GM18498 (cell line): ENCODE measurements around the gene TFCP2L1.
A peak's percentile ranks its signal among the peaks of the same experiment; 100 is the strongest.
"Not testable (repeated sequence)": the region's sequence is repeated elsewhere in the genome, so short reads cannot be mapped to it uniquely, and the experiment has no call there.

Source experiments
- ATAC-seq: cut with Tn5 transposase; IDR thresholded peaks from one replicate; pipeline ENCODE4 v1.9.1; 2021; ENCODE audit warnings: mild to moderate bottlenecking, moderate library complexity; ENCODE audit not compliant: unreplicated experiment

TFCP2L1 gene

DNA sequence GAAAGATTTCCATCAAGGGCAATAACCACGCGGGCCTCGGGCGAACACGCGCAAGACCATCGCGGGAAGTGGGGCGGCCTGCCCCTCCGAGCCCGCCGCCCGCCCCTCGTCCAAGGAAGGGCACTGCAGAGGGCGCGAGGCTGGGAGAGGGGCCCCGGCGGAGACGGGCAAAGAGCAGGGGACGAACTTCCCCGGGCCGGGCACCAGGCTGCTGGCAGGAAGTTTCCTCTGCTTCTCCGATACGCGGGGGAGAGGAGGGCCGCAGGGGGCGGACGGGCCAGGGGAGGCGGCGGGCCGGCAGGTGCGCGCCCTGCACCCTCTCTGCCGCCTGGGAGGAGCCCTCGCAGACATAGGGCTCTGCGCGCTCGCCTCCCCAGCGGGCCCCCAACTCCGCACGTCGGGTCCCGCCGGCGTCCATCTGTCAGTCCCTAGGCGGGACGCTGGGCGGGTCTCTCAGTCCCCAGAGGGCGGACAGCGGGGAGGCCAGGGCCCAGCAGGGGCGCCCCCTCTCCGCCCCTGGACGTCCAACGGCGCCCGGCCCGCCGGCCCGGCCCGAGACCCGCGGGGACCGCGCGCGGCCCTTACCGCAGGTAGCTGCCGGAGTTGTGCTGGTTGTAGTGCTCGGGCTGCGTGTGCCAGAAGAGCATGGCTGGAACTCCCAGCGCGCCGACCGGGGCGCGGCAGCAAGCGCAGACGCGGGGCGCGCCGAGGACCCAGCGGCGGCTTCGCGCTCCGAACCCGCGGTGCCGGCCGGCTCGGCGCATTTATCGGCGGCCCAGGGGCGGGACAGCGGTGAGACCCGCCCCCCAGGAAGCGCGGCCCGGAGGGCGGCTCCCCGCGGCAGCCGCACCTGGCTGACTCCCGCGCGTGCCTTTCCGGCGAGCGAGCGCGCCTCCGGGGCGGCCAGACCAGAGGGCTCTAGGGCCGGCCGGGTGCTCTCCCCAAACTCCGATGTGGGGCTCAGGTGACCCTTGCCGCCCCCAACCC, at the start of gene TFCP2L1:
Gene TFCP2L1, minus strand, starts transcription at position 740 of the 987 bp plus-strand sequence. Its CDS starts 93 bp downstream, at position 647.
- peak; percentile 58 for ATAC-seq

DNA sequence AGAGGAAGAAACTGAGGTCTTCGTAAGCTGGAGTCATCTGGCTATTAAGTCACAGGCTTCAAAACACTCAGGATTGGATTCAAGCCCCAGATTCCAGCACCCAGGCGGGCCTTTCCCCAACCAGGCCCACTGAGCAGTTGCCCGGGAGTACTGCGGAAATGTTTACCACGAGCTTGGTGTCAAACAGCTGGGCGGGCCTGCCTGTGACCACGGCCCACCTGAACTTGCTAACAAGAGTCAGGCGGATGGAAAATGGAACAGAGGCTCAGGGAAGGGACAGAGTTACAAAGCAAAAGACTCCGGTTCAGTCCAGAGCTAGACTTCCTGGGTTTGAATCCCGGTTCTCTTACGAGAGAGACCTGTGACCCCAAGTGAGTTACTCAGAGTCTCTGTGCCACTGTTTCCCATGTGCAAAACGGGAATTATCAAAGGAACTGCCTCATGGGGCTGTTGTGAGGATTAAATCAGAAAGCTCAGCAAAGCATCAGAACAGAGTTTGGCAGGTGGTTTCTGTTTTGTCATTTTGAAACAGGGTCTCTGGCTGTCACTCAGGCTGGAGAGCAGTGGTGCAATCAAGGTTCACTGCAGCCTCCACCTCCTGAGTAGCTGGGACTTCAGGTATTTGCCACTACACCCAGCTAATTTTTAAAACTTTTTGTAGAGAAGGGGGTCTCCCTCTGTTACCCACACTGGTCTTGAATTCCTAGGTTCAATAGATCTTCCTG, 49.0 kb upstream of the TFCP2L1 start:
- peak; percentile 77 for ATAC-seq

- ATAC-seq, result no peak
Observed at GRCh38 chr2:121333231-121333630, 48.2 kb upstream of the TFCP2L1 start.

GRCh38 chr2:121331324-121331723, 46.3 kb upstream of the TFCP2L1 start:
- ATAC-seq, result not testable (repeated sequence)

DNA sequence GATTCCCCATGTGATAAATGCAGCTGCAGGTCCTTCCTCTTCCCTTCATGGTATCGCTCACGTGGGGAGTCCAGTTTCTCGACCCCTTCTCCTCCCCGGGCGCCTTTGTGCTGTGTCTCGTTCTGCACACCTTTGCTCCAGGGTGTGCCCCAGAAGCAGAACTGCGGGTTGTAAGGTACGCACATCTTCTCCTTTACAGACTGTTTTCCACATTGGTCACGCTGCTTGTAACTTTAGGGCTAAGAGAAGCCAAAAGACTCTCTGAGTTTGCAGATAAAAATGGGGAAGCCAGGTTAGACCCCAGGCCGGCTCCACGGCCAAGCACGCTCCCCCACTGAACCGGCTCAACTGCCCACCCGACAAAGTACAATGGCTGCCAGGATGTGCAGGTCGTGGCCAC, 45.9 kb upstream of the TFCP2L1 start:
- ATAC-seq, result no peak

DNA sequence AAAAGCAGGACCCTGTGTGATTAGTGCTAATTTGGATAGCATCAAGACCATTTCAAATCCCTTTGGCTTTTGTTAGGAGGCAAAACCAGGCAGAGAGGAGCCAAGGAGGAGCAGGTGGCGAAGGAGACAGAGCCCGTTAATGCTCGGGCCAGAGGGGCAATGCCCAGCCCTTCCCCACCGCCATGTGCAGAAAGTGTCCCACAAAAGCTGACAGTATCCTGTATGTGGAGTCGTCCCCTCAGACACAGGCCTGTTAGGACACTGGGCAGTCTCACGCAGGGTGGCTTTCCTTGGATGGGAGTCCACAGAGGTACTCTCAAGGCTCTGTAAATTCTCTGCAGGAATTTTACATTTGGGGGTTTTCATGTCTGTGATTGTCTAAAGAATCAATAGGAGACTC, 44.8 kb upstream of the TFCP2L1 start:
- no peak for ATAC-seq

- no peak for ATAC-seq
Observed at GRCh38 chr2:121326628-121327027, 41.6 kb upstream of the TFCP2L1 start.

- no peak for ATAC-seq
Observed at GRCh38 chr2:121324601-121325000, 39.6 kb upstream of the TFCP2L1 start.

DNA sequence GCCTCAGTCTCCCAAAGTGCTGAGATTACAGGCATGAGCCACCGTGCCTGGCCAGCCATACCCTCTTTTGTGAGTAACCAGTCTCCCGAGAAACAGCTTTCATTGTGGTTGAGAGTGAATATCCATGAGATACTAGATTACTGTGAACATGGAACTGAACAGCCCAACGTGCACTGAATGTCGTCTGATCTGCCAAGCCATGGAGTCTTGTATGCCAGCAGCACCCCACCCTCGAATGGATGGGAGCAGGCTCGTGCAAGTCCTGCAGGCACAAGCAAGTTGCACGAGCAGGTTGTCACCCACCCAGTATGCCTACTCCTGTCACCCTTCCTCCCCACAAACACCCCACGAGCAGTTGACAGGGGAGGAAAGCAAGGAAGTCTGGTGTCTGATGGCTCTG, 36.5 kb upstream of the TFCP2L1 start:
- ATAC-seq, result no peak

GRCh38 chr2:121319941-121320340, 34.9 kb upstream of the TFCP2L1 start:
- ATAC-seq, result no peak

DNA sequence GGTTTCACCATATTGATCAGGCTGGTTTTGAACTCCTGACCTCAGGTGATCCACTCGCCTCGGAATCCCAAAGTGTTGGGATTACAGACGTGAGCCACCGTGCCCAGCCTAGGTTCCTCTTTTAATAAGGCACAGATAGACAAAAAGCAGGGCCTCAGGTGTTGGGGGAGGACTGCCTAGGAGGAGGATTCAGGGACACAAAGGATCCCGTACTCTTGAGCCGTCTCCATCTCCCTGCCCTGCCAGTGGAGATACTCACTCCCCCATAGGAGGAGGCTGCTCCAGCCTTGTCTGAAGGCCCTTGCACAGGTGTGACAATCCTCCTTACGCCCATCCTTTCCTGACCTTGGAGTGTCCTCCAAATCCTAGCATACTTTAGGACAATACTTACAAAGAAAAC, 32.0 kb upstream of the TFCP2L1 start:
- no peak for ATAC-seq

GRCh38 chr2:121313701-121314100, 28.7 kb upstream of the TFCP2L1 start:
- ATAC-seq, result not testable (repeated sequence)

DNA sequence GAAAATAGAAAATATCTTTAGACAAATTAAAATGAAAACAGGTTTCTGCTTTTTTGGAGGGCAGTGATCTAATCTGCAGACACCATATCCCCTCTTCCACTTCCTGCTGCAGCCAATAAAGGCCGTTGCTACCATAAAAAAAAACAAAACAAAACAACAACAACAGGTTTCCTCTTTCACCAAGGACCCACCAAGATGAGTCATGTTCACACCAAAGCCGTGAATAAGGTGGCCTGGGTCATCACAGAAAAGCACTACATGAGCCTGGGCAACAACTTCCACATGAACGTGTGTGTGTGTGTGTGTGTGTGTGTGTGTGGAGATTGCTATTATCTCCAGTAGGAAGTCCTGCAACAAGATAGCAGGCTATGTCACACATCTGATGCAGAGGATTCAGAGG, 24.8 kb upstream of the TFCP2L1 start:
- no peak for ATAC-seq

DNA sequence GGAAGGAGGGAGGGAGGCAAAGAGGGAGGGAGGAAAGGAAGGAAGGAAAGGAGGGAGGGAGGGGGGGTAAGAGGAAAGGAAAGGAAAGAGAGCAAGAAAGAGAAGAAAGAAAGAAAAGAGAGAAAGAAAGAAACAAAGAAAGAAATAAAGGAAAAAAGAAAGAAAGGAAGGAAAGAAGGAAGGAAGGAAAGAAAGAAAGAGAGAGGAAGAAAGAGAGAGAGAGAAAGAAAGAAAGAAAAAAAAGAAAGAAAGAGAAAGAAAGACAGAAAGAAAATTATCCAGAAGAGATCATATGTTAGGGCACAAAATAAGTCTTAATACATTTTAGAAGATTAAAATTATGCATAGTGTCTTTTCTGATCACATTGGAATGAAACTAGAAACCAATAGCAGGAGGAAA, 24.3 kb upstream of the TFCP2L1 start:
- ATAC-seq, result no peak

DNA sequence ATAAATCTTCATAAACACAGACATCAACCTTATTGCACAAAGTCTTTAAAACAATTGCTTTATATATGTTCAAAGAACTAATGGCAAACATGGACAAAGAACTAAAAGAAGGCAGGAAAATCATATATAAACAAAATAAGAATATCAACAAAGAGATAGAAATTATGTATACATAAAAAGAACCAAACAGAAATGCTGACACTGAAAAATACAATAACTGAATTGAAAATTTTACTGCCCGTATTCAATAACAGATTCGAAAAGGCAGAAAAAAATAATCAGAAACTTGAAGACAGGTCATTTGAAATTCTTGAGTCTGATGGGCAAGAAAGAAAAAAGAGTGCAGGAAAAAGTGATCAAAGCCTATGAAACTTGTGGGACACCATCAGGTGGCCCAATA, 22.0 kb upstream of the TFCP2L1 start:
- ATAC-seq, result no peak

GRCh38 chr2:121304941-121305340, 19.9 kb upstream of the TFCP2L1 start:
- no peak for ATAC-seq

GRCh38 chr2:121303531-121304263, 18.7 kb upstream of the TFCP2L1 start:
- no peak for ATAC-seq

GRCh38 chr2:121301190-121301589, 16.2 kb upstream of the TFCP2L1 start:
- not testable (repeated sequence) for ATAC-seq

- ATAC-seq, result no peak
Observed at GRCh38 chr2:121298476-121298875, 13.5 kb upstream of the TFCP2L1 start.

DNA sequence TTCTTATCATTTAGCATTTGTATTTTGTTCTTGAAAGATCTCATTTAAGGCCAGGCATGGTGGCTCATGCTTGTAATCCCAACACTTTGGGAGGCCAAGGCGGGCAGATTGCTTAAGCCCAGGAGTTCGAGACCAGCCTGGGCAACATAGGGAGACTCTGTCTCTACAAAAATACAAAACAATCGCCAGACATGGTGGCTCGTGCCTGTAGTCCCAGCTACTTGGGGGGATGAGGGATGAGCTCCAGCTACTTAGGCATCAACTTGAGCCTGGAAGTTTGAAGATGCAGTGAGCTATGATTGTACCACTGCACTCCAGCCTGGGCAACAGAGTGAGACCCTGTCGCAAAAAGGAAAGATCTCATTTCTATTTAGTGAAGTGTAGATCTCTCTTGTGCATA, 12.9 kb upstream of the TFCP2L1 start:
- not testable (repeated sequence) for ATAC-seq

- no peak for ATAC-seq
Observed at GRCh38 chr2:121297217-121297830, 12.3 kb upstream of the TFCP2L1 start.
